Measurements from ENCODE around the gene KCNN2.

Gene KCNN2

DNA sequence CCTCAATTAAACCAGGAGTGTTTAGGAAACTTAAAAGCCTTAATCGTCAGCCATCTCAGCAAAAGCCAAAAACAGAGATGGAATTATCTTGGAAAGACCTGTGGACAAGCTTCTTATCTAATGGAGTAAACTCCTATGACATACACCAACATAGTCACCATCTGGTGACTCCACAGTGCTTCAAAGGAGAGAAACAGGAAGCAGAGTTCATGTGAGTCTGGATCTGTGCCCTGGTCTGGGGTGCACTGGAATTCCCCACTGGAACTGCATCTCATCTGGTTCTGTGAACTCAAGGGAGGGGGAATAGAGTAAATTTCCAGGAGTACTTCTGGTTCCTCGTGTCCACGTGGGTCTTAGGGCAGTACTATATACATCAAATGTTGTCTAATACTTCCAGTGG, 36.3 kb upstream of the KCNN2 start:
- no peak for TF ChIP-seq CTCF (IDR thresholded peaks at IDR 0.05)

DNA sequence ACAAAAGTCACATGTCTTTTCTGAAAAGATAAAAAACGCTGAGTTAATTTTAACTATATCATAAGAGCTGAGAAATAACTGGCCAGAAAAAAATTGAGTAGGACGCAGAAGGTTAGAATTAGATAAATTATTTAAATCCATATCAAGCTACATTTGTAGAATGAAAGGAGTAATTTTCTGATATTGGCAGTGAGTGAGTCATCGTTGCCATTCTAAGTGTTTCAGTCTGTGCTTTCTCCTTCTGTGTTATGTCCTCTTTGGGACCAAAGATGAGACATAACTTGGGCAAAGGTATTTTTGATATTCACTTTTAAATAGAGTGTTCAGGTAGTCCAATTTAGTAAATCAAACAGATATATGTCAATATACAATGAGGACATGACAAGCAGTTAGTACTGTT, 34.4 kb upstream of the KCNN2 start:
- no peak for TF ChIP-seq CTCF (IDR thresholded peaks at IDR 0.05)

GRCh38 chr5:114327987-114328386, 33.9 kb upstream of the KCNN2 start:
- no peak for TF ChIP-seq CTCF (IDR thresholded peaks at IDR 0.05)

- TF ChIP-seq CTCF (IDR thresholded peaks at IDR 0.05): no peak
These were observed 30.8 kb upstream of the KCNN2 start for GRCh38 chr5:114330916-114331531.

GRCh38 chr5:114332493-114332892, 29.4 kb upstream of the KCNN2 start:
- TF ChIP-seq CTCF (IDR thresholded peaks at IDR 0.05): no peak

- no peak for TF ChIP-seq CTCF (IDR thresholded peaks at IDR 0.05)
These were observed 28.9 kb upstream of the KCNN2 start for GRCh38 chr5:114332925-114333324.

DNA sequence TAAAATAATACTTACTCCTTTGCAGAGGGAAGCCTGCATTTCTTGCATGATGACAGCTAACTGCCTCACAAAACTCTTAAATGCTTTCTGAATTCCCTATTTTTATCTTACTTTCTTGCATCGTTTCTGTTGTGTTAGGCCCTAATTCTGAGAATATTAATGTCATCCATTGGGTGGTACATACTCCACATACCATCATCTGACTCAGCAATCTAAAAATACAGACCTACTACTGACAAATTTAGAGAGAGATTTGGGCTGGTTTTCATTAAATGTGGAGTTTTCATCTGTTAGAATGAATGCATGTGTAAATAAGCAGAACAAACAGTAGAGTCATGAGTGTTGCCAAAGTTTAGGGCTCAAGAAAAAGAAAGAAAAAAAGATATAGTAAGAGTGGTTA, 26.5 kb upstream of the KCNN2 start:
- TF ChIP-seq CTCF (IDR thresholded peaks at IDR 0.05): no peak

GRCh38 chr5:114339108-114339507, 22.8 kb upstream of the KCNN2 start:
- no peak for TF ChIP-seq CTCF (IDR thresholded peaks at IDR 0.05)
